Colonic mucosa (tissue), 4 donors: ENCODE measurements around the gene UGT2A3. TPM values are rescaled to one million over a fixed set of nuclear protein-coding genes. Genes with fewer than 3 reads are reported as not detected.
"Not testable (repeated sequence)": the region's sequence is repeated elsewhere in the genome, so short reads cannot be mapped to it uniquely, and the experiment has no call there.

ENCODE experiments used
- DNase-seq: peaks from one replicate; pipeline ENCODE4 v3.0.0-alpha.2; 2020
- H3K27ac ChIP-seq: fragments of 200-600 bp; one replicate; pipeline ENCODE4 v1.8.0; 2021
- H3K27me3 ChIP-seq: fragments of 200-600 bp; one replicate; pipeline ENCODE4 v1.8.0; 2021
- H3K36me3 ChIP-seq: fragments of 200-600 bp; one replicate; pipeline ENCODE4 v1.8.0; 2021
- H3K4me1 ChIP-seq: fragments of 200-600 bp; one replicate; pipeline ENCODE4 v1.8.0; 2021; ENCODE audit warnings: mild to moderate bottlenecking
- H3K4me3 ChIP-seq: fragments of 200-600 bp; one replicate; pipeline ENCODE4 v1.8.0; 2021
- H3K9ac ChIP-seq, 2 donors: one replicate each; pipeline ENCODE4 v1.7.0; 2013; ENCODE audit warnings: control low read depth in 2 of 2, low read depth in 2 of 2, low read length in 2 of 2
- H3K9me3 ChIP-seq: fragments of 200-600 bp; one replicate; pipeline ENCODE4 v1.8.0; 2021
- CTCF ChIP-seq: fragments of 200-600 bp; IDR thresholded peaks from one replicate; pipeline ENCODE4 v1.8.0; 2022; ENCODE audit warnings: antibody characterized with exemption, mild to moderate bottlenecking
- intact Hi-C: fragments of 100-400 bp; cut with DNase I; formaldehyde crosslinking; loops from one replicate; pipeline ENCODE4 v1.14.1; 2022
- total RNA-seq, 2 donors: library from RNA; stranded (reverse); fragmentation: NEBNext Ultra II Directional in 1 of 2; extraction: Animal tissue kit (Norgen Biotek cat#: 25700) in 1 of 2; gene quantifications; one replicate each; pipeline ENCODE4 v1.2.1, GENCODE V29; 2021
- donor health status: healthy.
- donor health status: DM: no; HTN: no; CAD: no.
- donor health status: DM: no; HTN: no; CAD: no.

Gene UGT2A3
- total RNA-seq, 2 donors from 2014 or later, result 36.5 to 135 TPM

GRCh38 chr4:68929076-68929737 is 22.4 kb downstream of the UGT2A3 start:
- TF ChIP-seq CTCF, result no peak
- intact Hi-C loops, result no loop called here
- DNase-seq, result no peak
- no peak overlapping the region for H3K27ac ChIP-seq
- H3K4me3 ChIP-seq, result no peak overlapping the region
- H3K36me3 ChIP-seq, result no peaks in the 10 kb centered on the region
- no peaks in the 10 kb centered on the region for H3K27me3 ChIP-seq
- H3K4me1 ChIP-seq, result no peaks in the 10 kb centered on the region
- no peaks in the 10 kb centered on the region for H3K9me3 ChIP-seq
- H3K9ac ChIP-seq, result no peak overlapping the region

DNA sequence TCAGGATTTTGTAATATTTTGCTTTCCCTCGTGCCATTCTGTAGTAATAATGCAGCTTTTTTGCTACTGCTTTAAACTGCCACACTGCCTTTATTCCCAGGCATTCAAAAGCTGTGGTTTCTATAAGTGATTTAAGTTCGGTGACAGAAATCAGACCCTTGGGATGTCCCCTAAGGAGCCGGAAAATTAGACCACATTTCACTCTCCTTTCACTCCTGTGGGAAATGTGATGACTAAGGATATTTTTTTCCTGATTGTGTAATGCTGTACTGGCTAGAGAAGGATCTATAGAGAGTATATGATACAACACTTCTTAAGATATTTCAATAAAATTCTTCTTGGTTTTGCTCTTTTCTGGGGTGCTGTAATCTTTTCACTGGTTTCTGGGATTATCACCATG is 24.4 kb downstream of the UGT2A3 start:
- Histone ChIP-seq H3K27me3 (no peaks in the 10 kb centered on the region), H3K4me1 (no peaks in the 10 kb centered on the region), H3K4me3 (no peak overlapping the region), H3K27ac (no peak overlapping the region), H3K36me3 (no peaks in the 10 kb centered on the region), H3K9me3 (no peaks in the 10 kb centered on the region), H3K9ac (no peak overlapping the region)
- intact Hi-C loops, result no loop called here
- TF ChIP-seq CTCF, result no peak
- no peak for DNase-seq

DNA sequence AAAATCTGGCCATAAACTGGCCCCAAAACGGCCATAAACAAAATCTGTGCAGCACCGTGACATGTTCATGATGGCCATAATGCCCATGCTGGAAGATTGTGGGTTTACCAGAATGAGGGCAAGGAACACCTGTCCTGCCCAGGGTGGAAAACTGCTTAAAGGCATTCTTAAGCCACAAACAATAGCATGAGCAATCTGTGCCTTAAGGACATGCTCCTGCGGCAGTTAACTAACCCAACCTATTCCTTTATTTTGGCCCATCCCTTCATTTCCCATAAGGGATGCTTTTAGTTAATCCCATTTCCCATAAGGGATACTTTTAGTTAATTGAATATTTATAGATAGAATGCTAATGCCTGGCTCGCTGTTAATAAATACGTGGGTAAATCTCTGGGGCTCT is 29.4 kb downstream of the UGT2A3 start:
- intact Hi-C loops, H3K9me3 ChIP-seq, H3K27ac ChIP-seq, H3K4me1 ChIP-seq, H3K9ac ChIP-seq, H3K27me3 ChIP-seq, DNase-seq, H3K36me3 ChIP-seq, H3K4me3 ChIP-seq: not testable (repeated sequence)

DNA sequence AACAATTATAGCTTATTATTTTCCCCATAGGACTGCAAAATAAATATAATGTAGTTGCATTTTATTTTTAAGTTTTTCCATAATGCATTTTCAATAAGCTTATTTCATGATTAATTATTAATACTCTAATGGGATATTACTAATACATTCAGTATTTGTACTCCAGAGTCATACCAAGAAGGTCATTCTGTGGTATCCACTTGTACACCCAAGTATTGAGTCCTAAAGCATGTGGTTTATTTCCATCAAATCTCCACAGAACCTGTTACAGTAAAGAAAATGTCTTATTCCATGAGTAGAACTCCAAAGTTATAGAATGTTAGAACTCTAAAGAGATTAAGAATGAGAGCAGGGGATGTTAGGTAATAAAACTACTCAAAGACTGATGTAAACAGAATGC is 30.6 kb downstream of the UGT2A3 start:
- intact Hi-C loops, result no loop called here

DNA sequence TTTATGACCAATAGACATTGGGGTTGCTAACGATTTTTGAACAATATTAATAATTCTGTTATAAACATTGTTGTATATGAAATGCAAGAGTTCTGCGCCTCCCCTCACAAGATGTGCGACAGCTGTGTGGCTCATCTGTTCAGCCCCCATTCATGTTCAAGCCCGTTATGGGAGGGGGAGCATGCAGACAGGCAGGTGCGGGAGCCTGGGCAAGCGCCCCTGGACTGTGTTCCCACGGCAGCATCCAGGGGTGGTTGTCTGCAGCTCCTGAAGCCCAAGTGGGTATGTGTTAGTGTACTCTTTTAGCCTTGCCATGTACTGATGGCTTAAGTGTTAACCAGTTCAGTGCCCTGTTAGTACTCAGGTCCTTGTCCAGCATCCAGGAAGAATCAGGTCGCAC is 34.6 kb downstream of the UGT2A3 start:
- no peaks in the 10 kb centered on the region for H3K36me3 ChIP-seq
- no peak for DNase-seq
- intact Hi-C loops, result no loop called here
- no peaks in the 10 kb centered on the region for H3K9me3 ChIP-seq
- no peak overlapping the region for H3K27ac ChIP-seq
- H3K4me3 ChIP-seq, result no peak overlapping the region
- H3K27me3 ChIP-seq, result no peaks in the 10 kb centered on the region
- TF ChIP-seq CTCF, result no peak
- no peaks in the 10 kb centered on the region for H3K4me1 ChIP-seq
- no peak overlapping the region for H3K9ac ChIP-seq

More for the DNA sequence above, 30.6 kb downstream of the UGT2A3 start:
- Histone ChIP-seq H3K36me3 (no peaks in the 10 kb centered on the region), H3K9ac (no peak overlapping the region), H3K4me1 (no peaks in the 10 kb centered on the region), H3K27ac (no peak overlapping the region), H3K27me3 (no peaks in the 10 kb centered on the region), H3K4me3 (no peak overlapping the region), H3K9me3 (no peaks in the 10 kb centered on the region)
- DNase-seq, result no peak
- no peak for TF ChIP-seq CTCF

DNA sequence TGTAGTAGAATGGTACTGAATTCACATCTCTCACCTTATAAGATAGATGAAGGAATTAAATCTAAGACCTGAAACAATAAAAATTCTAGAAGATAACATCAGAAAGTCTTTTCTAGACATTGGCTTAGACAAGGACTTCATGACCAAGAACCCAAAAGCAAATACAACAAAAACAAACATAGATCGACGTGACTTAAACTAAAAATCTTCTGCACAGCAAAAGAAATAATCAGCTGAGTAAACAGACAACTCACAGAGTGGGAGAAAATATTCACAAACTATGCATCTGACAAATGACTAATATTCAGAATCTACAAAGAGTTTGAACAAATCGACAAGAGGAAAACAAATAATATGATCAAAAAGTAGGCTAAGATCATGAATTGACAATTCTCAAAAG is 38.8 kb downstream of the UGT2A3 start:
- TF ChIP-seq CTCF, result no peak
- Histone ChIP-seq H3K36me3 (no peaks in the 10 kb centered on the region), H3K27ac (no peak overlapping the region), H3K27me3 (no peaks in the 10 kb centered on the region), H3K4me1 (no peaks in the 10 kb centered on the region), H3K9me3 (no peaks in the 10 kb centered on the region), H3K4me3 (no peak overlapping the region), H3K9ac (no peak overlapping the region)
- intact Hi-C loops, result no loop called here
- no peak for DNase-seq
